HUES64 (cell line): ENCODE data around the gene PCTP.
A peak's percentile ranks its signal among the peaks of the same experiment; 100 is the strongest.

Experiments used
- H3K27ac ChIP-seq: 2 replicates; pipeline ENCODE4 v1.7.0; 2013; ENCODE audit warnings: low read depth, low read length, inconsistent platforms
- H3K27me3 ChIP-seq: 2 replicates; pipeline ENCODE4 v1.6.1; 2013; ENCODE audit warnings: mild to moderate bottlenecking, low read length; ENCODE audit not compliant: insufficient read depth
- H3K36me3 ChIP-seq: 2 replicates; pipeline ENCODE4 v1.6.1; 2013; ENCODE audit warnings: mild to moderate bottlenecking, low read length; ENCODE audit not compliant: insufficient read depth
- H3K4me1 ChIP-seq: 2 replicates; pipeline ENCODE4 v1.6.1; 2013; ENCODE audit warnings: mild to moderate bottlenecking, low read length, moderate library complexity; ENCODE audit not compliant: insufficient read depth
- H3K4me3 ChIP-seq: 2 replicates; pipeline ENCODE4 v1.5.1; 2013; ENCODE audit warnings: mild to moderate bottlenecking, low read length, moderate library complexity
- H3K9ac ChIP-seq: 2 replicates; pipeline ENCODE4 v1.6.1; 2013; ENCODE audit warnings: mild to moderate bottlenecking, low read depth, low read length
- H3K9me3 ChIP-seq: 2 replicates; pipeline ENCODE4 v1.6.1; 2013; ENCODE audit warnings: low read depth, low read length; ENCODE audit not compliant: insufficient read depth
- WGBS: fragments of 150-250, 120-280 bp; methylation state at CpG from one replicate; pipeline ENCODE4 v1.1.7; 2013; ENCODE audit warnings: missing lambda C conversion rate; 5-methylcytosine and 5-hydroxymethylcytosine counted together

Gene PCTP

GRCh38 chr17:55717432-55717831, 33.4 kb upstream of the PCTP start:
- Histone ChIP-seq H3K9me3 (no peaks in the 10 kb centered on the region), H3K27ac (no peak overlapping the region), H3K27me3 (no peaks in the 10 kb centered on the region), H3K9ac (no peak overlapping the region), H3K4me3 (no peak overlapping the region), H3K4me1 (peaks cover 17% of the 10 kb centered on the region), H3K36me3 (no peaks in the 10 kb centered on the region)
- 88% methylated on average over 1 of the region's 4 CpGs for WGBS

- no peaks in the 10 kb centered on the region for H3K36me3 ChIP-seq
- H3K27ac ChIP-seq, result no peak overlapping the region
- H3K27me3 ChIP-seq, result no peaks in the 10 kb centered on the region
- peaks cover 23% of the 10 kb centered on the region for H3K4me1 ChIP-seq
- H3K9me3 ChIP-seq, result no peaks in the 10 kb centered on the region
- no peak overlapping the region for H3K4me3 ChIP-seq
- WGBS, result 61% methylated on average over 10 of the region's 11 CpGs
- H3K9ac ChIP-seq, result no peak overlapping the region
Measured at GRCh38 chr17:55717898-55718735, 32.7 kb upstream of the PCTP start.

- no peaks in the 10 kb centered on the region for H3K27me3 ChIP-seq
- H3K27ac ChIP-seq, result no peak overlapping the region
- no peaks in the 10 kb centered on the region for H3K36me3 ChIP-seq
- 92% methylated on average over 6 of the region's 6 CpGs for WGBS
- no peaks in the 10 kb centered on the region for H3K9me3 ChIP-seq
- H3K4me3 ChIP-seq, result no peak overlapping the region
- H3K9ac ChIP-seq, result no peak overlapping the region
- H3K4me1 ChIP-seq, result peaks cover 40% of the 10 kb centered on the region
Measured at GRCh38 chr17:55720919-55721836, 29.7 kb upstream of the PCTP start.

GRCh38 chr17:55722016-55722736, 28.7 kb upstream of the PCTP start:
- no peaks in the 10 kb centered on the region for H3K36me3 ChIP-seq
- WGBS, result 66% methylated on average over 5 of the region's 5 CpGs
- 0 out of 2 replicates have a peak overlapping the region, but pooled peaks have one; percentile 7 for H3K9ac ChIP-seq
- H3K27ac ChIP-seq, result no peak overlapping the region
- no peaks in the 10 kb centered on the region for H3K9me3 ChIP-seq
- peak overlapping the region; percentile 40 for H3K4me3 ChIP-seq
- H3K4me1 ChIP-seq, result peaks cover 40% of the 10 kb centered on the region
- no peaks in the 10 kb centered on the region for H3K27me3 ChIP-seq

- Histone ChIP-seq H3K4me3 (peak within 1 kb of the TSS; percentile 40), H3K4me1 (peaks cover 40% of the 10 kb centered on the region), H3K36me3 (no peaks in the 10 kb centered on the region), H3K9ac (peak within 1 kb of the TSS; percentile 7; the same call in 1 of the 2 replicates), H3K27ac (no peak within 1 kb of the TSS), H3K9me3 (no peaks in the 10 kb centered on the region), H3K27me3 (no peaks in the 10 kb centered on the region)
- WGBS, result 26% methylated on average over 12 of the region's 12 CpGs
Measured at GRCh38 chr17:55722742-55723487, 27.9 kb upstream of the PCTP start, which contains the start of gene TMEM100. TSS of gene TMEM100 (minus strand) at chr17:55722864. CDS start at chr17:55721070, 1,794 bp downstream.

- H3K9ac ChIP-seq, result no peak overlapping the region
- peaks cover 37% of the 10 kb centered on the region for H3K4me1 ChIP-seq
- no peaks in the 10 kb centered on the region for H3K27me3 ChIP-seq
- H3K9me3 ChIP-seq, result no peaks in the 10 kb centered on the region
- no peaks in the 10 kb centered on the region for H3K36me3 ChIP-seq
- no peak overlapping the region for H3K4me3 ChIP-seq
- no peak overlapping the region for H3K27ac ChIP-seq
Measured at GRCh38 chr17:55723488-55723848, 27.4 kb upstream of the PCTP start.

GRCh38 chr17:55726440-55726839, 24.4 kb upstream of the PCTP start:
- 82% methylated on average over 2 of the region's 2 CpGs for WGBS
- Histone ChIP-seq H3K4me1 (peaks cover 36% of the 10 kb centered on the region), H3K9ac (no peak overlapping the region), H3K27me3 (no peaks in the 10 kb centered on the region), H3K36me3 (no peaks in the 10 kb centered on the region), H3K4me3 (no peak overlapping the region), H3K27ac (no peak overlapping the region), H3K9me3 (no peaks in the 10 kb centered on the region)

GRCh38 chr17:55727275-55727674, 23.6 kb upstream of the PCTP start:
- no peaks in the 10 kb centered on the region for H3K27me3 ChIP-seq
- WGBS, result 90% methylated on average over 6 of the region's 6 CpGs
- no peaks in the 10 kb centered on the region for H3K9me3 ChIP-seq
- no peak overlapping the region for H3K27ac ChIP-seq
- peaks cover 40% of the 10 kb centered on the region for H3K4me1 ChIP-seq
- no peak overlapping the region for H3K4me3 ChIP-seq
- no peak overlapping the region for H3K9ac ChIP-seq
- no peaks in the 10 kb centered on the region for H3K36me3 ChIP-seq

GRCh38 chr17:55727920-55728319, 22.9 kb upstream of the PCTP start:
- peaks cover 38% of the 10 kb centered on the region for H3K4me1 ChIP-seq
- H3K27me3 ChIP-seq, result no peaks in the 10 kb centered on the region
- no peaks in the 10 kb centered on the region for H3K36me3 ChIP-seq
- no peak overlapping the region for H3K27ac ChIP-seq
- no CpG with 5 or more reads among the region's 1 CpG for WGBS
- H3K4me3 ChIP-seq, result no peak overlapping the region
- no peak overlapping the region for H3K9ac ChIP-seq
- no peaks in the 10 kb centered on the region for H3K9me3 ChIP-seq

GRCh38 chr17:55728361-55728760, 22.5 kb upstream of the PCTP start:
- H3K4me1 ChIP-seq, result peaks cover 35% of the 10 kb centered on the region
- no peaks in the 10 kb centered on the region for H3K36me3 ChIP-seq
- 80% methylated on average over 5 of the region's 5 CpGs for WGBS
- H3K4me3 ChIP-seq, result no peak overlapping the region
- H3K9ac ChIP-seq, result no peak overlapping the region
- H3K27ac ChIP-seq, result no peak overlapping the region
- no peaks in the 10 kb centered on the region for H3K27me3 ChIP-seq
- no peaks in the 10 kb centered on the region for H3K9me3 ChIP-seq
